T-helper 17 cell (primary cell): Measurements from ENCODE around the gene STK17B. TPM values are rescaled to one million over a fixed set of nuclear protein-coding genes. Genes with fewer than 3 reads are reported as not detected.

Experiments
- ATAC-seq: fragments of 150-1000 bp; cut with Tn5 transposase; 2 replicates; pipeline ENCODE4 v1.10.0; 2021; ENCODE audit warnings: mild to moderate bottlenecking, moderate library complexity
- DNase-seq, 3 donors: peaks; one replicate each; pipeline versions ENCODE4 v3.0.0 to v3.0.0-alpha.2; 2020 to 2021
- H3K9me3 ChIP-seq: one replicate; pipeline ENCODE4 v1.7.0; 2013; ENCODE audit warnings: low read length, mild to moderate bottlenecking; ENCODE audit not compliant: control insufficient read depth, poor library complexity, severe bottlenecking
- H3K27ac Mint-ChIP-seq: one replicate; pipeline ENCODE4 v1.8.0; 2022; ENCODE audit warnings: mild to moderate bottlenecking, moderate library complexity, mixed read lengths
- H3K27me3 Mint-ChIP-seq: one replicate; pipeline ENCODE4 v1.8.0; 2022; ENCODE audit warnings: mixed read lengths
- H3K36me3 Mint-ChIP-seq: one replicate; pipeline ENCODE4 v1.8.0; 2022; ENCODE audit warnings: low read depth, mixed read lengths
- H3K4me1 Mint-ChIP-seq: one replicate; pipeline ENCODE4 v1.8.0; 2022; ENCODE audit warnings: mild to moderate bottlenecking, mixed read lengths
- H3K4me3 Mint-ChIP-seq: one replicate; pipeline ENCODE4 v1.8.0; 2022; ENCODE audit warnings: mild to moderate bottlenecking, moderate library complexity, mixed read lengths
- total RNA-seq, 4 donors: library from RNA in 2 of 4; stranded (reverse) in 2 of 4; gene quantifications; one replicate each; pipeline ENCODE4 v1.2.3 and lab custom pipeline; 2022 to 2026

STK17B gene
- total RNA-seq, 2 donors from 2014 or later: 417 to 460 TPM

GRCh38 chr2:196088203-196088602, 83.2 kb downstream of the STK17B start:
- Mint-ChIP-seq H3K27ac (no peak overlapping the region), H3K4me3 (no peak overlapping the region), H3K27me3 (no peaks in the 10 kb centered on the region), H3K36me3 (peaks cover 4% of the 10 kb centered on the region), H3K4me1 (peaks cover 4% of the 10 kb centered on the region)
- ATAC-seq (no peak), DNase-seq (no peak)
- H3K9me3 ChIP-seq: no peaks in the 10 kb centered on the region

- Mint-ChIP-seq H3K4me3 (peak overlapping the region; percentile 5), H3K36me3 (peaks cover 2% of the 10 kb centered on the region), H3K27me3 (no peaks in the 10 kb centered on the region), H3K4me1 (peaks cover 4% of the 10 kb centered on the region), H3K27ac (no peak overlapping the region)
- ATAC-seq (no peak), DNase-seq (no peak)
- H3K9me3 ChIP-seq: no peaks in the 10 kb centered on the region
Observed at GRCh38 chr2:196086517-196087368, 84.6 kb downstream of the STK17B start.

GRCh38 chr2:196083601-196084000, 87.8 kb downstream of the STK17B start:
- H3K36me3 Mint-ChIP-seq: peaks cover 2% of the 10 kb centered on the region
- DNase-seq (no peak), ATAC-seq (no peak)
- H3K4me3 Mint-ChIP-seq: no peak overlapping the region
- H3K27me3 Mint-ChIP-seq: no peaks in the 10 kb centered on the region
- peaks cover 12% of the 10 kb centered on the region for H3K4me1 Mint-ChIP-seq
- no peaks in the 10 kb centered on the region for H3K9me3 ChIP-seq
- H3K27ac Mint-ChIP-seq: no peak overlapping the region

Other genes with a start within 250 kb of the STK17B start
- under 1 TPM in 1 of 2 donors, not detected in 1; 0.37 TPM for gene DNAH7, start 102.7 kb downstream of the STK17B start, total RNA-seq